IPS-20b (cell line): Measurements from ENCODE around the gene FGD4.
A peak's percentile ranks its signal among the peaks of the same experiment; 100 is the strongest.

ENCODE experiments used
- H3K27ac ChIP-seq: one replicate; pipeline ENCODE4 v1.5.1; 2013; ENCODE audit warnings: low read length
- H3K27me3 ChIP-seq: 2 replicates; pipeline ENCODE4 v1.6.1; 2013; ENCODE audit warnings: mild to moderate bottlenecking, low read length, inconsistent platforms; ENCODE audit not compliant: insufficient read depth
- H3K36me3 ChIP-seq: 2 replicates; pipeline ENCODE4 v1.6.1; 2013; ENCODE audit warnings: low read depth, mild to moderate bottlenecking, inconsistent platforms, low read length, moderate library complexity; ENCODE audit not compliant: insufficient read depth
- H3K4me1 ChIP-seq: 2 replicates; pipeline ENCODE4 v1.6.1; 2013; ENCODE audit warnings: mild to moderate bottlenecking, control low read depth, inconsistent platforms, low read length, moderate library complexity; ENCODE audit not compliant: insufficient read depth
- H3K4me3 ChIP-seq: 2 replicates; pipeline ENCODE4 v1.5.1; 2013; ENCODE audit warnings: mild to moderate bottlenecking, low read length, inconsistent platforms
- H3K9ac ChIP-seq: 2 replicates; pipeline ENCODE4 v1.6.1; 2013; ENCODE audit warnings: low read depth, mild to moderate bottlenecking, inconsistent platforms, low read length, moderate library complexity
- H3K9me3 ChIP-seq: 2 replicates; pipeline ENCODE4 v1.6.1; 2013; ENCODE audit warnings: mild to moderate bottlenecking, low read depth, low read length, inconsistent platforms; ENCODE audit not compliant: insufficient read depth

FGD4 gene

DNA sequence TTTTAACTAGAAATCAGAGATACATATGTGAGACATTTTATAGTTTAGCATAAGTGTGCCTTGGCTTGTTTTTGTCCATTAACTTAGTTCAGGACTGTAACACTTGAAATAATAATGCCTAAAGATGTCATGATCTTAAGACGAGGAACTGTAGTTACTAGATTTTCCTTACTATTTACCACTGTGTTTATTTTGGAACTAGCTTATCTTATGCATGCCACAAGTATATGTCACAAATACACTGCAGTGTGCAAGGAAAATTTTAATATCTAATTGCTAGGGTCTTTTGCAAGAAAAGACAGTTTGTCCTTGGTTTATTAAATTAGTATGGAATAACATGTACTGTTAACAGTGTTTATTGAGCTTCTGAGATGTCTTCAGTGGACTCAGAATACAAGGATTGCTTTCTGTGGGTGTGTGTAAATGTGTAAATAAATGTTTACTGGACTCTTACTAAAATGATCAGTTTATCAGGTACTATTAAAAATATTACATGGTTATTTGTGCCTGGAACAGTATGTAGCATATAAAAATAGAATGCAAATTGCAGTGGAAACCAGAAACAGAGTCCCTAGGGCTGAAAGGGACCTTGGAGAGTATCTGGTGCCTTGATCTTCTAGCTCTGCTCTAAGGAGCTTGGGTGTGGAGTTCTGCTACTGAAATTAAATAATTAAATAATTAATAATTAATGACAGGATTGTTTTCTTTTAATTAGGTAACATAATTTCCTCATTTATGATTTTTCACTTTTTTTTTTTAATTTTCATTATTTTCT is 58.1 kb downstream of the FGD4 start:
- Histone ChIP-seq H3K27me3 (no peaks in the 10 kb centered on the region), H3K4me3 (peak overlapping the region; percentile 2; the same call in 1 of the 2 replicates), H3K4me1 (peaks cover 51% of the 10 kb centered on the region), H3K27ac (peak overlapping the region; percentile 74), H3K36me3 (peaks cover 15% of the 10 kb centered on the region), H3K9me3 (no peaks in the 10 kb centered on the region), H3K9ac (peak overlapping the region; percentile 67; the same call in 1 of the 2 replicates)

DNA sequence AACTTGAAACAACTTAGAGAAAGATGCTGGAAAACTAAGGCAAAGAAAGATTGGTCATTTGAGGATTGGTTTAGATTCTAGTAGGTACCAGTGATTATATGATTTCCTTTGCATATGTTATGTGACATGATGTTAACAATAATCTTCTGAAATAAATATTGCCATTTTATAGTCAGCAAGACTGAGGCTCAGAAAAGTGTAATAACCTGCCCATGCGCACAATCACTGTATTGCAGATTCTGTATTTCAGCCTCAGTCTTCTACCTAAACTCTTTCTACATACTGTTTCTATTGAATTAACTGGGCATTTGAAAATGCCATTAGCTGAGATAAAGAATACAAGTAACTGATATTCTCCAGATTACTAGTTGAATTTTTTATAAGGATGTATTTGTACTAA is 61.3 kb downstream of the FGD4 start:
- Histone ChIP-seq H3K4me3 (no peak overlapping the region), H3K4me1 (peaks cover 41% of the 10 kb centered on the region), H3K9me3 (no peaks in the 10 kb centered on the region), H3K27me3 (no peaks in the 10 kb centered on the region), H3K9ac (no peak overlapping the region), H3K27ac (no peak overlapping the region), H3K36me3 (peaks cover 27% of the 10 kb centered on the region)

DNA sequence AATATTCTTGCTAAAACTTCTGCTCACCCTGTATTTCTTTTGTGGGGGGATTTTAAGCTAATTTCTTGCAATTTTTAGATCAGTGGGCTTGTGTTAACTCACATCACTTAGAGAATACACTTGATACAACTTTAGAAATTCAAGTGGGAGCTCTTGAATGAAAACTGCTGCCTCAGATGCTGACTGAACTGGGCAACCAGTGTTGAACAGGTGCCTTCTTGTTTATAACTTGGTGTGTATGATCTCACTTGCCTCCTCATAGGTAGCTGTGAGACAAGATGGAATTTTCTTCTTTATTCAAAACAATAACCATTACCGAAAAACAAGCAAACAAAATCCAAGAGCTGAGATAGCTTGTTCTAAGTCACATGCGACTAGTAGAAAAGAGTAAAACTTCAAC is 63.5 kb downstream of the FGD4 start:
- no peaks in the 10 kb centered on the region for H3K9me3 ChIP-seq
- H3K27me3 ChIP-seq, result no peaks in the 10 kb centered on the region
- H3K4me3 ChIP-seq, result no peak overlapping the region
- H3K9ac ChIP-seq, result no peak overlapping the region; the same call in 1 of the 2 replicates
- peaks cover 29% of the 10 kb centered on the region for H3K36me3 ChIP-seq
- H3K4me1 ChIP-seq, result peaks cover 21% of the 10 kb centered on the region; the same call in 1 of the 2 replicates
- no peak overlapping the region for H3K27ac ChIP-seq

DNA sequence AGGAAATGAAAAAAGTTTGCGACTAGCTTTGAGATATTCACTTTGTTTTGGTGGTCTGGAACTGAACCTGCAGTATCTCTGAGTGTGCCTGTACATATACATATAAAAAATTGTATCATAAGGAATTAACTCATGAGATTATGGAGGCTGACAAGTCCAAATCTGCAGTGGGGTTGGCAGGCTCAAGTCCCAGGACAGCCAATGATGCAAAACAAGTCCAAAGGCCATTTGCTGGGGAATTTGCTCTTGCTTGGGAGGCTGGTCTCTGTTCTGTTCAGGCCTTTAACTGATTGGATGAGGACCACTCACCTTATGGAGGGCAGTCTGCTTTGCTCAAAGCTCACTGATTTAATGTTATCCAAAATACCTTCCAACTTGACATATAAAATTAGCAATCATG is 66.8 kb downstream of the FGD4 start:
- Histone ChIP-seq H3K4me1 (peaks cover 12% of the 10 kb centered on the region; the same call in 1 of the 2 replicates), H3K27me3 (no peaks in the 10 kb centered on the region), H3K27ac (no peak overlapping the region), H3K36me3 (peaks cover 26% of the 10 kb centered on the region; the same call in 1 of the 2 replicates), H3K4me3 (no peak overlapping the region), H3K9ac (no peak overlapping the region), H3K9me3 (no peaks in the 10 kb centered on the region)

DNA sequence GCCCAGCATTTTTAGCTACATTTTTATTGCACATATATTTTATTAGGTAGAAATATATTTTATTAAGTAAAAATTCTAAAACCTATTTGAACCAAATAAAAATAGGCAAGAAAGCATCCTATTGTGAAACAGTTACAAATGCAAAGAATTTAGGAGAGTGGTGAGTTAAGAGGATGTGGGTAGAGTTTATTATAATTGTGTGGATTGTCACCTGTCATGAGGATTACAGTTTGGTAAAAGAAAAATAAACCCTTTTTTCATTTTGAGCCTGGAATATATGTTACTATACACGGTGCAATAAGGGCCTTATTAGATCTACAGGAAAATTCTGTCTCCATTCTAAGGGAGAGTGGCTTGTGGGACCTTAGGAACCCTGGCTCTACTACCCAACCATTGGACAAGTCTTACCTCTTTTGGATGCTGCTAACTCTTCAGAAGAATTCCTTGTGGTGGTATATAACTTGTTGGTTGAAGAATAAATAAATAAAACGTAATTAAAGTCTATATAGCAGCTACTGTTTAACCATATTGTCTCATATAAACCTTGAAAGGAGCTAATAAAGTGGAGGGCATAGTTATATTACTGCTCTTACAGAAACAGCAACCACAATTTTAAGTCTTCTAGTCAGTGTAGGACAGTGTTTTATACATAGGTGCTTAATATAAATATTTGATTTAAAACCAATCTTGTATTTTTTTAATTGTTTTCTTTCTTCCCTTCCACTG is 67.8 kb downstream of the FGD4 start:
- H3K9me3 ChIP-seq, result no peaks in the 10 kb centered on the region
- no peak overlapping the region for H3K9ac ChIP-seq
- H3K27me3 ChIP-seq, result no peaks in the 10 kb centered on the region
- H3K36me3 ChIP-seq, result peaks cover 26% of the 10 kb centered on the region; the same call in 1 of the 2 replicates
- no peak overlapping the region for H3K27ac ChIP-seq
- no peak overlapping the region for H3K4me3 ChIP-seq
- H3K4me1 ChIP-seq, result peaks cover 11% of the 10 kb centered on the region; the same call in 1 of the 2 replicates

DNA sequence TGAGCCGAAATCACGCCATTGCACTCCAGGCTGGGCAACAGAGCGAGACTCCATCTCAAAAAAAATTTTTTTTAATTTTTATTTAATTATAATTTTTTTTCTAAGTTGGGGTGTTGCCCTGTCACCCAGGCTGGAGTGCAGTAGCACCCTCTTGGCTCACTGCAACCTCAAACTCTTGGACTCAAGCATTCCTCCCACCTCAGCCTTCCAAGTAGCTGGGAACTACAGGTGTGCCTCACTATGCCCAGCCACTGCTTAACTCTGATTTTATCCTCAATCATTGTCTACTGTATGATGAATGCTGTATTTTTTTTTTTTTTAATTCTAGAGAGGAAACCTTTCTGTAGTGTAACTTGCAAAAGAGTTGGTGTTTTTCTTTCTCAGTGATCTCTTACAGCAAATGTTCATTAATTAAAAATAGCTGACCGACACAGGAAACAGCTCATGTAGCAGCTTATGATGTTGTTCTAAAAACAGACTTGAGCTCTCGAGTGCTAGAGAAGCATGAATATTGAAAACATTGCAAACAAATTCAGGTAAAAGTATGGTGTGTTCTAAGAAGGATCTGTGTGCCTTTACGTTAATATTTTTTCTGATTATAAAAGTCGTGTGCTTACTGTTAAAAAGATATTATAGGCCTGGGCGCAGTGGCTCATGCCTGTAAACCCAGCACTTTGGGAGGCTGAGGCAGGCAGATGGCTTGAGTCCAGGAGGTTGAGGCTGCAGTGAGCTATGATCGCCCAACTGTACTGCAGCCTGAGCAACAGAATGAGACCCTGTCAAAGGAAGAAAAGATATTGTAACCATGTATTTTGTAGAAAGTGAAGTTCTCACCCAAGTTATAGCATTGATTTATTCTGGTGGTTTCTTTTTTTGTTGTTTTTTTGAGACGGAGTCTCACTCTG is 68.9 kb downstream of the FGD4 start:
- no peak overlapping the region for H3K27ac ChIP-seq
- peaks cover 5% of the 10 kb centered on the region; the same call in 1 of the 2 replicates for H3K4me1 ChIP-seq
- no peak overlapping the region for H3K4me3 ChIP-seq
- no peaks in the 10 kb centered on the region for H3K9me3 ChIP-seq
- H3K9ac ChIP-seq, result no peak overlapping the region
- no peaks in the 10 kb centered on the region for H3K27me3 ChIP-seq
- H3K36me3 ChIP-seq, result peaks cover 15% of the 10 kb centered on the region; the same call in 1 of the 2 replicates

DNA sequence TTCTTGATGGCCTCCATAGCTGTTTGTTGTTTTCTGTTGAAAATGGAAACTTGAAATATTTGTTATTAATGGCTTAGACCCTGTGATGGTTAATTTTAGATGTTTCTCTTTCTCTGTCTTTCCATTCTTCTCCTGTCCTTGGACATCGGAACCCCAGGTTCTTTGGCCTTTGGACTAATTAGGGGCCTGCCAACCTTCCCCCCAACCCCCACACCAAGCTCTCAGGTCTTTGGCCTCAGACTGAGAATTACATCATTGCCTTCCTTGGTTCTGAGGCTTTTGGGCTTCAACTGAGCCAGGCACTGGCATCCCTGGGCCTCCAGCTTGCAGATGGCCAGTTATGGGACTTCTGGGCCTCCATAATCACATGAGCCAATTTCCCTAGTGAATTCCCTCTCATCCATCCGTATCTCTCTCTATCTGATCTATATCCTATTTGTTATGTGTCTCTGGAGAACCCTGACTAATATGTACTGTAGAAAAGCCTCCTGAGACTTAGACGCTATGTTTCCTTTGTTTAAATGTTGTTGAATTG is 71.6 kb downstream of the FGD4 start:
- Histone ChIP-seq H3K27me3 (no peaks in the 10 kb centered on the region), H3K4me3 (no peak overlapping the region), H3K4me1 (0 out of 2 replicates have a peak, but pooled peaks cover 3% of the 10 kb centered on the region), H3K9ac (no peak overlapping the region), H3K9me3 (no peaks in the 10 kb centered on the region), H3K27ac (no peak overlapping the region), H3K36me3 (peaks cover 21% of the 10 kb centered on the region; the same call in 1 of the 2 replicates)

DNA sequence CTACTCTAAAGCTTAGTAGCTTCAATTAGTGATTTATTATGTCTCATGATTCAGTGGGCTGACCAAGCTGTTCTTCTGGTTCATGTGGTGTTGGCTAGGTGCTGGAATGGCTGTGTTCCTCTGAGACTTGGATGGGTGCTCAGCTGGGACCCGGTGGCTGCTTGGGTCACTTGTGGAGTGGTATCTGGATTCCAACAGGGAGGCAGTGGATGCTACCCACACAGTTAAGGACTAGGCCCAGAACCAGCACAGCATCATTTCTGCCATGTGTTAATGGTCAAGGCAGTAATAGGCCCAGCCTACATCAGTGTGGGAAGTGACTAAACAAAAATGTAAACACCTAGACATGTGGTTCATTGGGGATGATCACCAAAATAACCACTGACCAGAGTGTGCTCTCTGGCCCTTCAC is 72.2 kb downstream of the FGD4 start:
- no peaks in the 10 kb centered on the region for H3K9me3 ChIP-seq
- H3K9ac ChIP-seq, result no peak overlapping the region
- peaks cover 23% of the 10 kb centered on the region; the same call in 1 of the 2 replicates for H3K36me3 ChIP-seq
- H3K27me3 ChIP-seq, result no peaks in the 10 kb centered on the region
- H3K27ac ChIP-seq, result no peak overlapping the region
- H3K4me3 ChIP-seq, result no peak overlapping the region
- 0 out of 2 replicates have a peak, but pooled peaks cover 3% of the 10 kb centered on the region for H3K4me1 ChIP-seq

DNA sequence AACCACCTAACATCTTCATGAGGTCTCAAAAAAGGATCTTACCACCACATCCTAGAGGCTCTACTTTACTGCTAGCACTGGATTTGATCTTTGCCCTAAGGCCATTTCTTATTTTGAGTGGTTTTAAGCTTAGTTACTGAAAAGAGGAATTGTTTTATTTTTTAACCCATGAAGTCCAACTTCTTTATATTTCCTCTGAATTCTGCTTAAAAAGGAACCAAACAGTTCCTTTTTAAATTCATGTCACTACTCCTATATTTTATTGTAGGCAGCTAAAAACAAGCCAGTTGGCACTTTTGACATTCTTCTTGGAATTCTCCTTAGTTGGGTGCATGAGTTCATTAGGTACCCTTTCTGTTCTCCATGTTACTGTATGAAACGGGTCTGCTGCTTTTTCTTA is 76.4 kb downstream of the FGD4 start:
- Histone ChIP-seq H3K36me3 (peaks cover 45% of the 10 kb centered on the region; the same call in 1 of the 2 replicates), H3K9ac (no peak overlapping the region), H3K4me3 (no peak overlapping the region), H3K4me1 (0 out of 2 replicates have a peak, but pooled peaks cover 3% of the 10 kb centered on the region), H3K9me3 (no peaks in the 10 kb centered on the region), H3K27me3 (no peaks in the 10 kb centered on the region), H3K27ac (no peak overlapping the region)

DNA sequence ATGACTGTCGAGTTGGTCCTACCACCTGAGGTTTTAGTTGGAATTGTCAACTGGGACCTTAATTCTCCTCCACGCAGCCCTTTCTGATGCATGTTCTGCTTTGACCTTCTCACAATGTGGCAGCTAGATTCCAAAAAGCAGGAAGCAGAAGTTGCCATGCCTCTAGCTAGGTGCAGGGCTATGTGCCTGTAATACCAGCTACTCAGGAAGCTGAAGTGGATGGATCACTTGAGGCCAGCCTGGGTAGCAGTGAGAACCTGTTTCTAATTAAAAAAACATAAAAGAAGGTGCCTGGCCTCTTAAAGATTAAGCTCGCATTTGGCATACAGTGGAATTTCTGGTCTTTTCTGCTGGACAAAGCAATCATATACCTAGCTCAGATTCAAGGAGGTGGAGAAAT is 77.1 kb downstream of the FGD4 start:
- no peak overlapping the region for H3K9ac ChIP-seq
- H3K36me3 ChIP-seq, result peaks cover 41% of the 10 kb centered on the region; the same call in 1 of the 2 replicates
- H3K4me3 ChIP-seq, result no peak overlapping the region
- H3K27me3 ChIP-seq, result no peaks in the 10 kb centered on the region
- no peaks in the 10 kb centered on the region for H3K9me3 ChIP-seq
- H3K27ac ChIP-seq, result no peak overlapping the region
- H3K4me1 ChIP-seq, result 0 out of 2 replicates have a peak, but pooled peaks cover 3% of the 10 kb centered on the region

DNA sequence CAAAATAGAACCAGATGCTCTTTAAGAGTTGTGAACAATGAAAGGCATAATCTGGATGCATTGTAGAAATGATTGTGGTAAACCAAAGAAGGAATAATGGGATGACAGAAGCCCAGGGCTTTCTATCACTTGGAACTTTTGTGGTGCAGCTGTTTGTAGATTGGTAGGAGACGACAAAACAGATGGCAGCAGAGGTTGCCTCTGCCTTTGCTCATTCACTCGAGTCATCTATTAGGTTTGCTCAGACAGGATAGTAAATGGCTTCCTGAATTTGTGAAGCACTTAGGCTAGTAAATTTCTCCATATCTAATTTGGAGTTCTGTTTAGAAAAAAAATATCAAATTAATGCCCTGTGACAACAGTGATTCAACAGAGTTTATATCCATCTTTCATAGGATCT is 78.4 kb downstream of the FGD4 start:
- no peak overlapping the region for H3K4me3 ChIP-seq
- H3K36me3 ChIP-seq, result peaks cover 36% of the 10 kb centered on the region
- 0 out of 2 replicates have a peak, but pooled peaks cover 3% of the 10 kb centered on the region for H3K4me1 ChIP-seq
- H3K9me3 ChIP-seq, result no peaks in the 10 kb centered on the region
- no peak overlapping the region for H3K27ac ChIP-seq
- no peaks in the 10 kb centered on the region for H3K27me3 ChIP-seq
- H3K9ac ChIP-seq, result no peak overlapping the region
